K562 (cell line): ENCODE measurements around the gene DXO.

Experiments used
- BRD4 ChIP-seq: fragments of 200-600 bp; sonication (generic); IDR thresholded peaks from 2 replicates; pipeline ENCODE4 v1.6.1; 2017; ENCODE audit warnings: inconsistent platforms
- EP300 ChIP-seq: IDR thresholded peaks from 2 replicates; pipeline ENCODE4 v1.6.1; 2012; ENCODE audit warnings: low read length, improper control_type of control experiment
- EZH2 ChIP-seq: IDR thresholded peaks from 2 replicates; pipeline ENCODE4 v1.6.1; 2012; ENCODE audit warnings: low read depth, mild to moderate bottlenecking, inconsistent platforms, low read length, borderline replicate concordance
- FOXO4 ChIP-seq: fragments of 450-650 bp; formaldehyde crosslinking; IDR thresholded peaks from 2 replicates; pipeline ENCODE4 v1.4.0; 2020; ENCODE audit warnings: mild to moderate bottlenecking, moderate library complexity
- PML ChIP-seq: IDR thresholded peaks from 2 replicates; pipeline ENCODE4 v1.6.1; 2012; ENCODE audit warnings: low read length, inconsistent platforms
- POLR2AphosphoS2 ChIP-seq: IDR thresholded peaks from 2 replicates; pipeline ENCODE4 v1.6.1; 2012; ENCODE audit warnings: low read length, improper control_type of control experiment
- SIRT6 ChIP-seq: IDR thresholded peaks from one replicate; pipeline ENCODE4 v1.6.1; 2012; ENCODE audit warnings: low read depth, mild to moderate bottlenecking, control low read depth, inconsistent platforms, low read length, moderate library complexity
- ZBED1 ChIP-seq: IDR thresholded peaks from 2 replicates; pipeline ENCODE4 v1.6.1; 2014
- TF ChIP-seq, protein P1 (sequence below), 3 experiments: IDR thresholded peaks in 2 of 3; conservative IDR thresholded peaks in 1 of 3; 2 replicates each; pipeline ENCODE4 v1.5.1; 2011 to 2012; ENCODE audit warnings: low read length in 3 of 3, mild to moderate bottlenecking in 3 of 3, control low read depth in 2 of 3, improper control_type of control experiment in 1 of 3, inconsistent platforms in 1 of 3, low read depth in 1 of 3, mixed read lengths in 1 of 3, moderate library complexity in 1 of 3; ENCODE audit not compliant: insufficient read depth in 2 of 3

DNA sequence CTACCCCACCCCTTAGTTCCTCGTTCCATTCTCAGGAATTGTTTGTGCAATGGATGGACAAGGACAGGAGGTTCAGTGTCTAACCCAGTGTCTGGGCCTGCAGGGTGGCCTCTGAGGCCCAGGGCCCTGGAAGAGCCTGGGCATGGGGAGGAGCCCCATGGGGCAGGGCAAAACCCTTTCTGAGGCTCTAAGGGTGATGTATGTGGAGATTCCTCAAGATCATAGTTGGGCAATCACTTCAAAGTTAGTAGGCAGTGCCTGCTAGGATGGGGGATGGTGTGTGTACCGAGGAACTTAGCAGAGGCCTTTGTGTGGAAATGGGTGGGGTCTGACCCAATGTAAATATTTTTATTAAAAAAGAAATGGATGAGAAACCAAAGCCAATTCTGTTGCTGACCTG lies 51.1 kb downstream of the DXO start:
- TF ChIP-seq, protein P1, sequence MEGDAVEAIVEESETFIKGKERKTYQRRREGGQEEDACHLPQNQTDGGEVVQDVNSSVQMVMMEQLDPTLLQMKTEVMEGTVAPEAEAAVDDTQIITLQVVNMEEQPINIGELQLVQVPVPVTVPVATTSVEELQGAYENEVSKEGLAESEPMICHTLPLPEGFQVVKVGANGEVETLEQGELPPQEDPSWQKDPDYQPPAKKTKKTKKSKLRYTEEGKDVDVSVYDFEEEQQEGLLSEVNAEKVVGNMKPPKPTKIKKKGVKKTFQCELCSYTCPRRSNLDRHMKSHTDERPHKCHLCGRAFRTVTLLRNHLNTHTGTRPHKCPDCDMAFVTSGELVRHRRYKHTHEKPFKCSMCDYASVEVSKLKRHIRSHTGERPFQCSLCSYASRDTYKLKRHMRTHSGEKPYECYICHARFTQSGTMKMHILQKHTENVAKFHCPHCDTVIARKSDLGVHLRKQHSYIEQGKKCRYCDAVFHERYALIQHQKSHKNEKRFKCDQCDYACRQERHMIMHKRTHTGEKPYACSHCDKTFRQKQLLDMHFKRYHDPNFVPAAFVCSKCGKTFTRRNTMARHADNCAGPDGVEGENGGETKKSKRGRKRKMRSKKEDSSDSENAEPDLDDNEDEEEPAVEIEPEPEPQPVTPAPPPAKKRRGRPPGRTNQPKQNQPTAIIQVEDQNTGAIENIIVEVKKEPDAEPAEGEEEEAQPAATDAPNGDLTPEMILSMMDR (IDR thresholded peaks at IDR 0.05 in 2 of 3, conservative IDR thresholded peaks at IDR 0.05 in 1 of 3; ENCODE audit: insufficient read depth in 2 of 3, low read depth in 1 of 3, low read length in 3 of 3) = no peak
- TF ChIP-seq PML (no peak), POLR2AphosphoS2 (no peak), ZBED1 (no peak), EZH2 (no peak), FOXO4 (CRISPR knock-in tag) (no peak), SIRT6 (no peak), EP300 (no peak), BRD4 (no peak)
